Measurements from ENCODE around the gene MOGAT3. TPM values are rescaled to one million over a fixed set of nuclear protein-coding genes. Genes with fewer than 3 reads are reported as not detected.

The MOGAT3 gene
- total RNA-seq, 1 experiment from 2014 or later, result 0.81 TPM

DNA sequence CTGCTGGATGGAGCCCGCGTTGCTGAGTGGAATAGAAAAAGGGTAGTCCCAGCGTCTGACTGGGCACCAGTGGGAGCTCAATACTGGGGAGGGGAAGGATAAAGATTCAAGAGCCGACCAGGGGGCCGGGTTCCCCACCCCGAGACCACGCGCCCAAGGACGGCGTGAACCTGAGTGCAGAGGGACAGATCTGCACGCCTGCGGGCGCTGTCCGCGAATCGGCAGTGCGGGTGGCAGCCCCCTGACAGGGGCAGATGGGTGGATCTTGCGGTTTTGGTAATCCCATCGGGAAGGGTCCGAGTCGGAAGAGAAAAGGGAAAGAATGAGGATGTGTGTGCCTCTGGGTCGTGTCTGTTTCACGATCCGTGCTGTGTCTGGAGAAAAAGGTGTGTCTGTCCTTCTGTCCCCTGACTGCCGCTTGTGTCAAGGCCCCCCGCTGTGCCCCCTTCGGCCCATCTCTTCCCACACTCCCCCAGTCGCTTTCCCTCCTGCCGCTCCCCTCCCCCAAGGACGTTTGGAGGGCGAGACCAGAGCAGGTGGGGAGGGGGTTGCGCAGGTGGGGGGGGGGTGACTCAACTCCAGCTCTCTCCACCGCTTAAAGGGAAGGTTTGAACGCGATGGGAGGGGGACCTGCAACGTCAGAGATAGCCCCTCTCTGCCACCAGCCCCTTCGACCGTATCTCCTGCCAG is 34.7 kb downstream of the MOGAT3 start (continued):
- TF ChIP-seq, protein P1, sequence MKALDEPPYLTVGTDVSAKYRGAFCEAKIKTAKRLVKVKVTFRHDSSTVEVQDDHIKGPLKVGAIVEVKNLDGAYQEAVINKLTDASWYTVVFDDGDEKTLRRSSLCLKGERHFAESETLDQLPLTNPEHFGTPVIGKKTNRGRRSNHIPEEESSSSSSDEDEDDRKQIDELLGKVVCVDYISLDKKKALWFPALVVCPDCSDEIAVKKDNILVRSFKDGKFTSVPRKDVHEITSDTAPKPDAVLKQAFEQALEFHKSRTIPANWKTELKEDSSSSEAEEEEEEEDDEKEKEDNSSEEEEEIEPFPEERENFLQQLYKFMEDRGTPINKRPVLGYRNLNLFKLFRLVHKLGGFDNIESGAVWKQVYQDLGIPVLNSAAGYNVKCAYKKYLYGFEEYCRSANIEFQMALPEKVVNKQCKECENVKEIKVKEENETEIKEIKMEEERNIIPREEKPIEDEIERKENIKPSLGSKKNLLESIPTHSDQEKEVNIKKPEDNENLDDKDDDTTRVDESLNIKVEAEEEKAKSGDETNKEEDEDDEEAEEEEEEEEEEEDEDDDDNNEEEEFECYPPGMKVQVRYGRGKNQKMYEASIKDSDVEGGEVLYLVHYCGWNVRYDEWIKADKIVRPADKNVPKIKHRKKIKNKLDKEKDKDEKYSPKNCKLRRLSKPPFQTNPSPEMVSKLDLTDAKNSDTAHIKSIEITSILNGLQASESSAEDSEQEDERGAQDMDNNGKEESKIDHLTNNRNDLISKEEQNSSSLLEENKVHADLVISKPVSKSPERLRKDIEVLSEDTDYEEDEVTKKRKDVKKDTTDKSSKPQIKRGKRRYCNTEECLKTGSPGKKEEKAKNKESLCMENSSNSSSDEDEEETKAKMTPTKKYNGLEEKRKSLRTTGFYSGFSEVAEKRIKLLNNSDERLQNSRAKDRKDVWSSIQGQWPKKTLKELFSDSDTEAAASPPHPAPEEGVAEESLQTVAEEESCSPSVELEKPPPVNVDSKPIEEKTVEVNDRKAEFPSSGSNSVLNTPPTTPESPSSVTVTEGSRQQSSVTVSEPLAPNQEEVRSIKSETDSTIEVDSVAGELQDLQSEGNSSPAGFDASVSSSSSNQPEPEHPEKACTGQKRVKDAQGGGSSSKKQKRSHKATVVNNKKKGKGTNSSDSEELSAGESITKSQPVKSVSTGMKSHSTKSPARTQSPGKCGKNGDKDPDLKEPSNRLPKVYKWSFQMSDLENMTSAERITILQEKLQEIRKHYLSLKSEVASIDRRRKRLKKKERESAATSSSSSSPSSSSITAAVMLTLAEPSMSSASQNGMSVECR (CRISPR knock-in tag; IDR thresholded peaks at IDR 0.05; ENCODE audit: borderline replicate concordance), result no peak
- TF ChIP-seq, protein P2, sequence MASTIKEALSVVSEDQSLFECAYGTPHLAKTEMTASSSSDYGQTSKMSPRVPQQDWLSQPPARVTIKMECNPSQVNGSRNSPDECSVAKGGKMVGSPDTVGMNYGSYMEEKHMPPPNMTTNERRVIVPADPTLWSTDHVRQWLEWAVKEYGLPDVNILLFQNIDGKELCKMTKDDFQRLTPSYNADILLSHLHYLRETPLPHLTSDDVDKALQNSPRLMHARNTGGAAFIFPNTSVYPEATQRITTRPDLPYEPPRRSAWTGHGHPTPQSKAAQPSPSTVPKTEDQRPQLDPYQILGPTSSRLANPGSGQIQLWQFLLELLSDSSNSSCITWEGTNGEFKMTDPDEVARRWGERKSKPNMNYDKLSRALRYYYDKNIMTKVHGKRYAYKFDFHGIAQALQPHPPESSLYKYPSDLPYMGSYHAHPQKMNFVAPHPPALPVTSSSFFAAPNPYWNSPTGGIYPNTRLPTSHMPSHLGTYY (CRISPR knock-in tag; IDR thresholded peaks at IDR 0.05), result no peak
- TF ChIP-seq, protein P3, sequence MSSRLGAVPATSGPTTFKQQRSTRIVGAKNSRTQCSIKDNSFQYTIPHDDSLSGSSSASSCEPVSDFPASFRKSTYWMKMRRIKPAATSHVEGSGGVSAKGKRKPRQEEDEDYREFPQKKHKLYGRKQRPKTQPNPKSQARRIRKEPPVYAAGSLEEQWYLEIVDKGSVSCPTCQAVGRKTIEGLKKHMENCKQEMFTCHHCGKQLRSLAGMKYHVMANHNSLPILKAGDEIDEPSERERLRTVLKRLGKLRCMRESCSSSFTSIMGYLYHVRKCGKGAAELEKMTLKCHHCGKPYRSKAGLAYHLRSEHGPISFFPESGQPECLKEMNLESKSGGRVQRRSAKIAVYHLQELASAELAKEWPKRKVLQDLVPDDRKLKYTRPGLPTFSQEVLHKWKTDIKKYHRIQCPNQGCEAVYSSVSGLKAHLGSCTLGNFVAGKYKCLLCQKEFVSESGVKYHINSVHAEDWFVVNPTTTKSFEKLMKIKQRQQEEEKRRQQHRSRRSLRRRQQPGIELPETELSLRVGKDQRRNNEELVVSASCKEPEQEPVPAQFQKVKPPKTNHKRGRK (CRISPR knock-in tag; IDR thresholded peaks at IDR 0.05; ENCODE audit: borderline replicate concordance), result 0 out of 2 replicates have a peak, but pooled peaks have one; percentile 10
- 0 out of 2 replicates have a peak, but pooled peaks have one; percentile 60 for TF ChIP-seq NFATC4 (CRISPR knock-in tag; IDR thresholded peaks at IDR 0.05)
- TF ChIP-seq, protein P4, sequence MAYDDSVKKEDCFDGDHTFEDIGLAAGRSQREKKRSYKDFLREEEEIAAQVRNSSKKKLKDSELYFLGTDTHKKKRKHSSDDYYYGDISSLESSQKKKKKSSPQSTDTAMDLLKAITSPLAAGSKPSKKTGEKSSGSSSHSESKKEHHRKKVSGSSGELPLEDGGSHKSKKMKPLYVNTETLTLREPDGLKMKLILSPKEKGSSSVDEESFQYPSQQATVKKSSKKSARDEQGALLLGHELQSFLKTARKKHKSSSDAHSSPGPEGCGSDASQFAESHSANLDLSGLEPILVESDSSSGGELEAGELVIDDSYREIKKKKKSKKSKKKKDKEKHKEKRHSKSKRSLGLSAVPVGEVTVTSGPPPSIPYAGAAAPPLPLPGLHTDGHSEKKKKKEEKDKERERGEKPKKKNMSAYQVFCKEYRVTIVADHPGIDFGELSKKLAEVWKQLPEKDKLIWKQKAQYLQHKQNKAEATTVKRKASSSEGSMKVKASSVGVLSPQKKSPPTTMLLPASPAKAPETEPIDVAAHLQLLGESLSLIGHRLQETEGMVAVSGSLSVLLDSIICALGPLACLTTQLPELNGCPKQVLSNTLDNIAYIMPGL (CRISPR knock-in tag; IDR thresholded peaks at IDR 0.05), result no peak

DNA sequence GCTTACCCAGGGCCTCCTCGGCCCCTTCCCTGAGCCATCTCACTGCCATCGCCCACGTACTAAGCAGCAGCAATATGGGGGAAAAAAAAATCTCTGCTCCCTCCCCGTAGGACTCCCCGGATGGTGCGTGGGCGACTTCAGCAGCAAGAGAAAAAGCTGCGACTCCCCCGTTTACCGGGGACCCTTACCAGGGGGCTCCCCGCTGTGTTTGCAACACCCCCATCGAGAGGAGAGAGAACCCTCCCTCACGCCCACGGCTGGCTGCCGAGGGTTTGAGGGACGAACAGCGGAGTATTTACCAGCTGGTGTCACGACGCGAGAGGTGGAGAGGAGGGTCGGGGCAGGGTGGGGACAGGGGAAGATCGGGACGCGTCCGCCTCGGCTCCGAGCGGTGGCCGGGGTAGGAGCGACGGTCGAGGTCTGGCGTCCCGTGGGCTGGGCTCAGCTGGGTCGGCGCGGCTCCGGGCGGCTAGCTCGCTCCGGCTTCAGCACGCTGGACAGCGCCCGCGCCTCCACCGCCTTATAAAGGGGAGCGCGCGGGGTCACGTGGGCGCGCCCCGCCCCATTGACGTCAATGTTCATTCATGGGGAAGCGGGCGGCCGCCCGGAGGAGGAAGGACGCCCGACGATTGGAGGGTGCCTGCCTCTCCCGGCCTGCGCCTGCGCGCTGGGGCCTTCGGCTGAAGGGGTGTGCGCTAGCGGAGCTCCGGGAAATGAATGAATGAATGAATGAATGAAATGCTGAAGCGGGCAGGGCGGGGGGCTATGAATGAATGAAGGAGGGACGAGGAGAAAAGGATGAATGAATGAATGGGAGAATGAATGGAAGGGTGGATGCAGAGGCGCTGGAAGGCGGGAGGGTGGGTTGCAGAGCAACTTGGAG is 35.5 kb downstream of the MOGAT3 start, which contains the start of gene VGF:
Gene VGF (minus strand): TSS at position 495 of the 883 bp plus-strand sequence. CDS start 726 bp downstream, outside the sequence.
- CTCF ChIA-PET, result interaction anchor here (0.5 to 9.0 kb wide), 20 partner anchors 9 to 199 kb away, joined by 3 to 103 read pairs (median 4); partner anchors contain the start of genes NAT16, PLOD3, SERPINE1 and TRIM56
- Mint-ChIP-seq H3K36me3 (no peaks in the 10 kb centered on the region), H3K9me3 (no peaks in the 10 kb centered on the region), H3K27me3 (ENCODE audit: low read depth) (peaks cover 67% of the 10 kb centered on the region), H3K4me3 (peak within 1 kb of the TSS; percentile 81), H3K27ac (peak within 1 kb of the TSS; percentile 20; the same call in 1 of the 2 replicates), H3K4me1 (peaks cover 65% of the 10 kb centered on the region)
- peak; percentile 98 for DNase-seq (ENCODE audit: low spot score)
- POLR2A ChIA-PET, result interaction anchor here (0.5 to 2.4 kb wide), 9 partner anchors 9 to 276 kb away, joined by 3 to 14 read pairs (median 4); no protein-coding TSS in a partner anchor
- peak; percentile 46 for ATAC-seq
- TF ChIP-seq, protein P2 (CRISPR knock-in tag; IDR thresholded peaks at IDR 0.05), result no peak
- TF ChIP-seq TEAD1 (CRISPR knock-in tag; IDR thresholded peaks at IDR 0.05), result peak; percentile 99
- TF ChIP-seq ATF1 (CRISPR knock-in tag; IDR thresholded peaks at IDR 0.05), result peak; percentile 96
- peak; percentile 98 for TF ChIP-seq ZNF232 (CRISPR knock-in tag; IDR thresholded peaks at IDR 0.05)
- TF ChIP-seq TCF7 (CRISPR knock-in tag; IDR thresholded peaks at IDR 0.05; ENCODE audit: low read depth), result peak; percentile 95
- TF ChIP-seq CREM (CRISPR knock-in tag; IDR thresholded peaks at IDR 0.05), result peak; percentile 93
- TF ChIP-seq, protein P4 (CRISPR knock-in tag; IDR thresholded peaks at IDR 0.05), result peak; percentile 63; the same call in 1 of the 2 replicates
- TF ChIP-seq, protein P5, sequence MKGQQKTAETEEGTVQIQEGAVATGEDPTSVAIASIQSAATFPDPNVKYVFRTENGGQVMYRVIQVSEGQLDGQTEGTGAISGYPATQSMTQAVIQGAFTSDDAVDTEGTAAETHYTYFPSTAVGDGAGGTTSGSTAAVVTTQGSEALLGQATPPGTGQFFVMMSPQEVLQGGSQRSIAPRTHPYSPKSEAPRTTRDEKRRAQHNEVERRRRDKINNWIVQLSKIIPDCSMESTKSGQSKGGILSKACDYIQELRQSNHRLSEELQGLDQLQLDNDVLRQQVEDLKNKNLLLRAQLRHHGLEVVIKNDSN (CRISPR knock-in tag; IDR thresholded peaks at IDR 0.05), result peak; percentile 99
- TF ChIP-seq FOXJ3 (CRISPR knock-in tag; IDR thresholded peaks at IDR 0.05; ENCODE audit: borderline replicate concordance), result no peak
- no peak for TF ChIP-seq ZNF671 (CRISPR knock-in tag; IDR thresholded peaks at IDR 0.05)
- TF ChIP-seq ZNF263 (CRISPR knock-in tag; IDR thresholded peaks at IDR 0.05; ENCODE audit: low read depth), result peak; percentile 59; the same call in 1 of the 2 replicates
- TF ChIP-seq, protein P6, sequence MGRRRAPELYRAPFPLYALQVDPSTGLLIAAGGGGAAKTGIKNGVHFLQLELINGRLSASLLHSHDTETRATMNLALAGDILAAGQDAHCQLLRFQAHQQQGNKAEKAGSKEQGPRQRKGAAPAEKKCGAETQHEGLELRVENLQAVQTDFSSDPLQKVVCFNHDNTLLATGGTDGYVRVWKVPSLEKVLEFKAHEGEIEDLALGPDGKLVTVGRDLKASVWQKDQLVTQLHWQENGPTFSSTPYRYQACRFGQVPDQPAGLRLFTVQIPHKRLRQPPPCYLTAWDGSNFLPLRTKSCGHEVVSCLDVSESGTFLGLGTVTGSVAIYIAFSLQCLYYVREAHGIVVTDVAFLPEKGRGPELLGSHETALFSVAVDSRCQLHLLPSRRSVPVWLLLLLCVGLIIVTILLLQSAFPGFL (CRISPR knock-in tag; IDR thresholded peaks at IDR 0.05; ENCODE audit: borderline replicate concordance), result peak; percentile 93
- TF ChIP-seq MXD4 (CRISPR knock-in tag; IDR thresholded peaks at IDR 0.05; ENCODE audit: borderline replicate concordance), result no peak
- no peak for TF ChIP-seq NR1H2 (CRISPR knock-in tag; IDR thresholded peaks at IDR 0.05)
